Astrocyte (in vitro differentiated cells and primary cell): ENCODE measurements around the gene AIRE. TPM values are rescaled to one million over a fixed set of nuclear protein-coding genes. Genes with fewer than 3 reads are reported as not detected.

ENCODE experiments used
- total RNA-seq: library from RNA; stranded (reverse); gene quantifications from 2 replicates; pipeline ENCODE4 v1.2.1, GENCODE V29; 2021

AIRE gene
- total RNA-seq, 1 donor from 2014 or later = 0.07 TPM

Other genes with a start within 250 kb of the AIRE start
- 14.8 and 17.1 TPM in 2 replicates for gene PWP2, start 178.5 kb upstream of the AIRE start, total RNA-seq
- gene GATD3, start 152.2 kb upstream of the AIRE start, total RNA-seq = 29.3 and 29.7 TPM in 2 replicates
- 4.6 and 4.7 TPM in 2 replicates for gene ICOSLG, start 44.9 kb upstream of the AIRE start, total RNA-seq
- not detected in 2 replicates for gene DNMT3L, start 24.0 kb upstream of the AIRE start, total RNA-seq
- gene PFKL, start 14.2 kb downstream of the AIRE start, total RNA-seq = 109 and 130 TPM in 2 replicates
- 10.1 and 10.4 TPM in 2 replicates for gene CFAP410, start 53.5 kb downstream of the AIRE start, total RNA-seq
- gene TRPM2, start 67.7 kb downstream of the AIRE start, total RNA-seq = 0.48 and 0.79 TPM in 2 replicates
- gene LRRC3, start 169.6 kb downstream of the AIRE start, total RNA-seq = 5.2 and 5.6 TPM in 2 replicates